Right ventricle myocardium inferior (tissue), 1 donor: ENCODE results near the gene PTPN22. TPM values are rescaled to one million over a fixed set of nuclear protein-coding genes. Genes with fewer than 3 reads are reported as not detected.
A peak's percentile ranks its signal among the peaks of the same experiment; 100 is the strongest.

Source experiments
- ATAC-seq: fragments of 200-7000 bp; cut with Tn5 transposase; one replicate; pipeline ENCODE4 v1.9.1; 2020; ENCODE audit warnings: mild to moderate bottlenecking, moderate library complexity
- DNase-seq: peaks from one replicate; pipeline ENCODE4 v3.0.0; 2021; ENCODE audit errors: missing footprints
- intact Hi-C: fragments of 100-400 bp; cut with DNase I; formaldehyde crosslinking; loops from one replicate; pipeline ENCODE4 v1.11.0; 2022
- total RNA-seq: library from RNA; stranded (reverse); fragmentation: NEBNext Ultra II Directional; extraction: Animal tissue kit (Norgen Biotek cat#: 25700); gene quantifications from one replicate; pipeline ENCODE4 v1.2.1, GENCODE V29; 2021
- donor health status: DM: no; HTN: yes; CAD: no; lungs with severe emphysema.

PTPN22 gene
- total RNA-seq, 1 donor from 2014 or later = 0.43 TPM

- intact Hi-C loops = no loop called here
- peak; percentile 71 for ATAC-seq
- DNase-seq = peak; percentile 56
Measured at GRCh38 chr1:113783254-113784103, 88.0 kb downstream of the PTPN22 start.

- ATAC-seq = no peak
- no peak for DNase-seq
- intact Hi-C loops = no loop called here
Measured at GRCh38 chr1:113782406-113782805, 89.1 kb downstream of the PTPN22 start.

- intact Hi-C loops = no loop called here
- no peak for ATAC-seq
- DNase-seq = no peak
Measured at GRCh38 chr1:113780374-113781146, 91.0 kb downstream of the PTPN22 start.

- ATAC-seq (no peak), DNase-seq (no peak)
- intact Hi-C loops = no loop called here
Measured at GRCh38 chr1:113779542-113779941, 92.0 kb downstream of the PTPN22 start.

- intact Hi-C loops = no loop called here
- no peak for DNase-seq
- ATAC-seq = no peak
Measured at GRCh38 chr1:113777561-113777960, 94.0 kb downstream of the PTPN22 start.

- no peak for DNase-seq
Measured at GRCh38 chr1:113770031-113770430, 101.5 kb downstream of the PTPN22 start.

GRCh38 chr1:113769601-113769970 lies 101.9 kb downstream of the PTPN22 start:
- intact Hi-C loops = no loop called here
- DNase-seq = no peak
- ATAC-seq = no peak

More at GRCh38 chr1:113770031-113770430, 101.5 kb downstream of the PTPN22 start:
- intact Hi-C loops = no loop called here
- no peak for ATAC-seq

- ATAC-seq = no peak
- intact Hi-C loops = no loop called here
Measured at GRCh38 chr1:113768916-113769600, 102.5 kb downstream of the PTPN22 start.

GRCh38 chr1:113765306-113766230 lies 105.9 kb downstream of the PTPN22 start:
- DNase-seq (no peak), ATAC-seq (no peak)
- intact Hi-C loops = no loop called here

More at GRCh38 chr1:113768916-113769600, 102.5 kb downstream of the PTPN22 start:
- no peak for DNase-seq

Other genes with a start within 250 kb of the PTPN22 start
- 6.4 TPM for gene PHTF1, start 112.2 kb downstream of the PTPN22 start, total RNA-seq
- gene RSBN1, start 59.2 kb downstream of the PTPN22 start, total RNA-seq = 10.1 TPM
- gene BCL2L15, start 15.9 kb upstream of the PTPN22 start, total RNA-seq = not detected
- gene AP4B1, start 33.1 kb upstream of the PTPN22 start, total RNA-seq = 12.2 TPM
- 2.4 TPM for gene DCLRE1B, start 33.6 kb upstream of the PTPN22 start, total RNA-seq
- gene HIPK1, start 57.6 kb upstream of the PTPN22 start, total RNA-seq = 50.3 TPM
- 13.8 TPM for gene OLFML3, start 107.8 kb upstream of the PTPN22 start, total RNA-seq